ENCODE results near the gene IMMP2L. TPM values are rescaled to one million over a fixed set of nuclear protein-coding genes. Genes with fewer than 3 reads are reported as not detected.

IMMP2L gene
- polyA plus RNA-seq, 1 of the 3 experiments (the other 2 are of a cell fraction) = 10.7 TPM

- TF ChIP-seq REST (IDR thresholded peaks at IDR 0.05; ENCODE audit: low read depth, low read length) (no peak), ZBTB33 (IDR thresholded peaks at IDR 0.05; ENCODE audit: borderline replicate concordance, low read depth) (no peak)
These were observed 232.1 kb downstream of the IMMP2L start (continued) for GRCh38 chr7:111330235-111330523.

- POLR2A ChIA-PET = no interaction called here
These were observed 232.7 kb downstream of the IMMP2L start for GRCh38 chr7:111329367-111330234.

More at GRCh38 chr7:111329367-111330234, 232.7 kb downstream of the IMMP2L start:
- H3K4me1 ChIP-seq (ENCODE audit: control insufficient read depth in 1 of 2, insufficient read depth in 2 of 2, low read depth in 1 of 2, low read length in 1 of 2) = no peaks in the 10 kb centered on the region; a peak in 1 of 4 replicates
- no peak overlapping the region for H3K27ac ChIP-seq (ENCODE audit: low read depth in 2 of 2, low read length in 1 of 2)
- H3K9me3 ChIP-seq = no peaks in the 10 kb centered on the region
- no peak overlapping the region for H3K9ac ChIP-seq
- no peak for DNase-seq
- H4K20me1 ChIP-seq (ENCODE audit: insufficient read depth) = no peaks in the 10 kb centered on the region
- no peaks in the 10 kb centered on the region for H3K36me3 ChIP-seq (replicated peaks in 1 of 2; ENCODE audit: control insufficient read depth in 1 of 2, insufficient read depth in 2 of 2, low read length in 1 of 2)
- H2AFZ ChIP-seq (ENCODE audit: low read depth) = no peak overlapping the region
- H3F3A ChIP-seq (replicated peaks; ENCODE audit: insufficient read depth) = no peaks in the 10 kb centered on the region
- no peaks in the 10 kb centered on the region for H3K79me2 ChIP-seq (ENCODE audit: insufficient read depth)
- H3K4me2 ChIP-seq = no peak overlapping the region
- TF ChIP-seq CTCF (IDR thresholded peaks at IDR 0.05) = peak; percentile 34
- TF ChIP-seq SMC3 (IDR thresholded peaks at IDR 0.05; ENCODE audit: low read depth, low read length) = 0 out of 2 replicates have a peak, but pooled peaks have one; percentile 11
- TF ChIP-seq TCF12 (IDR thresholded peaks at IDR 0.05) = no peak
- peak; percentile 41 for TF ChIP-seq RAD21 (IDR thresholded peaks at IDR 0.05; ENCODE audit: low read length)
- WGBS (ENCODE audit: low lambda C conversion rate) = 79% methylated on average over 5 of the region's 5 CpGs
- H3K27me3 ChIP-seq (ENCODE audit: insufficient read depth) = no peaks in the 10 kb centered on the region
- H3K9me2 ChIP-seq = no peaks in the 10 kb centered on the region
- CTCF ChIA-PET = interaction anchor here (1.5 kb wide), 1 partner anchor 9 kb away, joined by 3 read pairs; no protein-coding TSS in a partner anchor
- H3K4me3 ChIP-seq (ENCODE audit: low read depth in 2 of 2, low read length in 1 of 2) = no peak overlapping the region

Data from SK-N-SH (cell line).